Thymus (tissue), 14 donors: Measurements from ENCODE around the gene OR1L8. TPM values are rescaled to one million over a fixed set of nuclear protein-coding genes. Genes with fewer than 3 reads are reported as not detected.
"Not testable (repeated sequence)": the region's sequence is repeated elsewhere in the genome, so short reads cannot be mapped to it uniquely, and the experiment has no call there.

Experiments
- DNase-seq, 9 donors: peaks; one replicate each; pipeline ENCODE4 v3.0.0-alpha.2; 2013; ENCODE audit warnings: low spot score in 9 of 9, low read depth in 6 of 9, missing footprints in 1 of 9
- H3K27ac ChIP-seq, 2 donors: one replicate each; pipeline ENCODE4 v1.5.1; 2013; ENCODE audit warnings: control low read depth in 1 of 2, low read depth in 1 of 2, low read length in 1 of 2, mild to moderate bottlenecking in 1 of 2, moderate library complexity in 1 of 2
- H3K27me3 ChIP-seq, 2 donors: one replicate each; pipeline ENCODE4 v1.5.1; 2013; ENCODE audit warnings: low read length in 1 of 2; ENCODE audit not compliant: control insufficient read depth in 2 of 2, insufficient read depth in 1 of 2
- H3K36me3 ChIP-seq, 2 donors: one replicate each; pipeline ENCODE4 v1.5.1; 2013; ENCODE audit warnings: low read length in 1 of 2, mild to moderate bottlenecking in 1 of 2, moderate library complexity in 1 of 2; ENCODE audit not compliant: control insufficient read depth in 2 of 2, insufficient read depth in 2 of 2
- H3K4me1 ChIP-seq, 2 donors: one replicate each; pipeline ENCODE4 v1.5.1; 2013; ENCODE audit warnings: low read length in 2 of 2; ENCODE audit not compliant: control insufficient read depth in 2 of 2, insufficient read depth in 2 of 2
- H3K4me3 ChIP-seq, 2 donors: one replicate each; pipeline ENCODE4 v1.5.1; 2013; ENCODE audit warnings: low read length in 2 of 2, control low read depth in 1 of 2, mild to moderate bottlenecking in 1 of 2
- H3K9me3 ChIP-seq, 2 donors: one replicate each; pipeline ENCODE4 v1.5.1; 2013; ENCODE audit warnings: low read length in 1 of 2, mild to moderate bottlenecking in 1 of 2; ENCODE audit not compliant: control insufficient read depth in 2 of 2, insufficient read depth in 1 of 2
- WGBS: extraction: QIAGEN DNeasy Blood & Tissue Kit; methylation state at CpG from one replicate; pipeline ENCODE4 v1.1.7; 2013; 5-methylcytosine and 5-hydroxymethylcytosine counted together
- long read RNA-seq, 10 donors: transcript quantifications; one replicate each; lab custom pipeline, GENCODE V29; 2026
- polyA plus RNA-seq: library from polyadenylated mRNA; stranded (reverse); fragments of 200-250 nt; gene quantifications from one replicate; pipeline ENCODE4 v1.2.3, GENCODE V29; 2013
- total RNA-seq: library from RNA; stranded (reverse); fragments of 120-200 nt; gene quantifications from one replicate; pipeline ENCODE4 v1.2.4, GENCODE V29; 2013
- donor health status: healthy.

OR1L8 gene, protein sequence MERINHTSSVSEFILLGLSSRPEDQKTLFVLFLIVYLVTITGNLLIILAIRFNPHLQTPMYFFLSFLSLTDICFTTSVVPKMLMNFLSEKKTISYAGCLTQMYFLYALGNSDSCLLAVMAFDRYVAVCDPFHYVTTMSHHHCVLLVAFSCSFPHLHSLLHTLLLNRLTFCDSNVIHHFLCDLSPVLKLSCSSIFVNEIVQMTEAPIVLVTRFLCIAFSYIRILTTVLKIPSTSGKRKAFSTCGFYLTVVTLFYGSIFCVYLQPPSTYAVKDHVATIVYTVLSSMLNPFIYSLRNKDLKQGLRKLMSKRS
- total RNA-seq = 0.09 TPM
- not detected for polyA plus RNA-seq
- long read RNA-seq, donor 1 = 0 reads
- long read RNA-seq, donor 2 = 0 reads
- long read RNA-seq, donor 3 = 0 reads
- long read RNA-seq, donor 4 = 0 reads
- long read RNA-seq, donor 5 = 0 reads
- long read RNA-seq, donor 6 = 0 reads
- long read RNA-seq, donor 7 = 0 reads
- long read RNA-seq, donor 8 = 0 reads
- long read RNA-seq, donor 9 = 0 reads
- long read RNA-seq, donor 10 = 0 reads

DNA sequence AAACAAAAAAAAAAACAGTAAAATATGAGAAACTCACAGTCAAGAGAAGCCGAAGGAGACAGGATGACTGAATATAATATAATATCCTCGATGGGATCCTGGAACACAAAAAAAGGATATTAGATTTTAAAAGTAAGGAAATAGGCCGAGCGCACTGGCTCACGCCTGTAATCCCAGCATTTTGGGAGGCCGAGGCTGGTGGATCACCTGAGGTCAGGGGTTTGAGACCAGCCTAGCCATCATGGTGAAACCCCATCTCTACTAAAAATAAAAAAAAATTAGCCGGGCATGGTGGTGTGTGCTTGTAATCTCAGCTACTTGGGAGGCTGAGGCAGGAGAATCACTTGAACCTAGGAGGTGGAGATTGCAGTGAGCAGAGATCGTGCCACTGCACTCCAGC is at the start of gene OR1L8:
Gene OR1L8, minus strand, starts transcription at position 101 of the 400 bp plus-strand sequence. CDS start 14,907 bp downstream, outside the sequence.
- not testable (repeated sequence) for DNase-seq, H3K4me3 ChIP-seq, H3K27me3 ChIP-seq, H3K9me3 ChIP-seq, H3K36me3 ChIP-seq, H3K4me1 ChIP-seq, H3K27ac ChIP-seq
- 95% methylated on average over 8 of the region's 8 CpGs for WGBS

DNA sequence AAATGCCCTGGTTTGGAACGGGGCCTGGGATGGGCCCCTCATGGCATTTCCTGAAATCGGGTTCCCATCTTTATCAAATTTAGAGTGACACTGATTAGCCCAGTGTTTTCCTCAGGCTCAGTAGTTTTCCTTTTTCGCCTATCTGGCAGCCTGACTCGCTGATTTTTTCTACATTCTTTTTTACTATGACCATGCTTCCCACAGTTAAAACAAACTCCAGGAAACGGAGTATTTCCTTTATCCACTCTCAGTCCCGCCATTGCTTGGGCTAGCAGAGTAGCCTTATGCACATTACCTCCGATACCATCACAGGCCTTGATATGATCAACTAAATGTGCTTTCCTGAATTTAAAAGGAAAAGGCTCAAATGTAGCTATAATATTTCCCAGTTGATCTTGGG is 36.8 kb upstream of the OR1L8 start:
- H3K27ac ChIP-seq = no peak overlapping the region
- DNase-seq = no peak
- no peak overlapping the region for H3K4me3 ChIP-seq
- no peaks in the 10 kb centered on the region for H3K36me3 ChIP-seq
- H3K4me1 ChIP-seq = no peaks in the 10 kb centered on the region
- no peaks in the 10 kb centered on the region for H3K27me3 ChIP-seq
- WGBS = 77% methylated on average over 7 of the region's 7 CpGs
- H3K9me3 ChIP-seq = no peaks in the 10 kb centered on the region

DNA sequence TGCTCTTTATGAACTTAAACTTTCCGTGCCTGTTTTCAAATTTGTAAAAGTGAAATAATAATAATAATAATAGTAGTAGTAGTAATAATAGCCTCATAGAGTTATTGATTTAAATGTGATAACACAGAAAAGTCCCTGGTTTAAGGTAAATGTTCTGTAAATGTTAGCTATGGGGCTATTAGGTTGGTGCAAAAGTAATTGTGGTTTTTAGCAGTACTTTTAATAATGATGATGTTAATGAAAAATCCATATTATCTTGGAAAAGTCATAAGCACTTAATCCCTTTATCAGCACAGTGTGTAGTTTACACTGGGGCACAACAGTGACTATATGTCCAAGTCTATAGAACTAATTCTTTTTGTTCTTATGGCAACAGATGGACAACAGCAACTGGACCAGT is 31.2 kb upstream of the OR1L8 start, which contains the start of gene OR1Q1:
Gene OR1Q1, plus strand, starts transcription at position 377 of the 400 bp plus-strand sequence. Its CDS starts 0 bp downstream, at position 377.
- Histone ChIP-seq H3K4me3 (no peak within 1 kb of the TSS), H3K36me3 (no peaks in the 10 kb centered on the region), H3K4me1 (no peaks in the 10 kb centered on the region), H3K27ac (no peak within 1 kb of the TSS), H3K27me3 (peaks cover 0 to 2% of the 10 kb centered on the region in 2 donors), H3K9me3 (no peaks in the 10 kb centered on the region)
- DNase-seq = no peak
- WGBS = 93% methylated on average over 1 of the region's 1 CpG

DNA sequence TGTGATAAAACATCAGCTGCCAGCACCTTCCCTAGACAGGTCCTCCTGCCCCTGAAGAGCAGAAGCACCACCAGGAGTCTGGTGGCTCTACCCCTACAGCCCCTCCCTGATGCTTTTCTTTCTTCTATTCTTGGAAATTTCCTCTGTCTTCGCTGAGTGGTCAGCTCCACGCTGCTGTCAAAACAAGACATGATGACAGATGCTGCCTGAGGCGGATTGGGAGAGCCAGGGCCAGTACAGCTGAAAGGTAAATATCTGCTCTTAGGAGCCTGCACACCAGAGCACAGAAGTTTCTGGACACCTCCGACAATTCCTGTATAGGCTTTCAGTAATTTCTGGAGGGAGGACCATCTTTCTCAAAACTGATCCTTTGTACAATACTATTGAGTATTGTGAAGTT is 26.6 kb upstream of the OR1L8 start:
- H3K27ac ChIP-seq = no peak overlapping the region
- no peaks in the 10 kb centered on the region for H3K9me3 ChIP-seq
- no peak for DNase-seq
- H3K4me3 ChIP-seq = no peak overlapping the region
- WGBS = 81% methylated on average over 4 of the region's 4 CpGs
- peaks cover 0 to 2% of the 10 kb centered on the region in 2 donors for H3K27me3 ChIP-seq
- H3K36me3 ChIP-seq = no peaks in the 10 kb centered on the region
- H3K4me1 ChIP-seq = no peaks in the 10 kb centered on the region

DNA sequence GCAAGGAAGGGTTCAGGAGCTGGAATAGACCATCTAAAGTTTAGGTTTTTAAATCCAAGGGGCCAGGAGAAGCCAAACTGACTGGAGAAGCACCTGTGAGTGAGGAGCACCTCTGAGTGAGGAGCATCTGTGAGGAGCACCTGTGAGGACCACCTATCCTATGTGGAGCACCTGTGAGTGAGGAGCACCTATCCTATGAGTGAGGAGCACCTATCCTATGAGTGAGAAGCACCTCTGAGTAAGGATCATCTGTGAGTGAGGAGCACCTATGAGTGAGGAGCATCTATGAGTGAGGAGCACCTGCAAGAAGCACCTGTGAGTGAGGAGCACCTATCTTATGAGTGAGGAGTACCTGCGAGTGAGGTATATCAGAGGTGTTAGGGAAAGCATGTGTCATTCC is 23.4 kb upstream of the OR1L8 start:
- H3K27ac ChIP-seq = no peak overlapping the region
- H3K9me3 ChIP-seq = no peaks in the 10 kb centered on the region
- no peaks in the 10 kb centered on the region for H3K36me3 ChIP-seq
- no peaks in the 10 kb centered on the region for H3K4me1 ChIP-seq
- H3K27me3 ChIP-seq = peaks cover 0 to 2% of the 10 kb centered on the region in 2 donors
- DNase-seq = no peak
- 97% methylated on average over 1 of the region's 1 CpG for WGBS
- H3K4me3 ChIP-seq = no peak overlapping the region

DNA sequence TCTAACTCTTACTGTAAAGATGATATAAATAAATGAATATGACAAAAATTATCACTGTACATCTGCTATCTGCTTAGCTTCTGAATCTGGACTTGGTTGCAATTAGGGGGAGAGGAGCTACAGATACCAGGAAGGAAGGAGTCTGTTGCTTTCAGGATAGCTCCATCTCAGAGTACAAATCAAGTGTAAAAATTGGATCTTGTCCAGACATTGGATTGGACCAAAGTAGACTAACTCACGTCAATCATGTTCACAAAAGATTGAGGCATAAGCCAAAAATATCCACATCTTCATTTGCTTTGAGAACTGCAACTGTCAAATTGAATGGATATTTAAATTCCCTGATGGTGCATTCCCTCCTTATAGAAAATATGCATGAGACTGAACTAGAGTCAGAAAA is 22.5 kb upstream of the OR1L8 start:
- Histone ChIP-seq H3K4me1 (no peaks in the 10 kb centered on the region), H3K27me3 (no peaks in the 10 kb centered on the region), H3K9me3 (no peaks in the 10 kb centered on the region), H3K36me3 (no peaks in the 10 kb centered on the region), H3K27ac (no peak overlapping the region), H3K4me3 (no peak overlapping the region)
- DNase-seq = no peak
- 80% methylated on average over 1 of the region's 1 CpG for WGBS

DNA sequence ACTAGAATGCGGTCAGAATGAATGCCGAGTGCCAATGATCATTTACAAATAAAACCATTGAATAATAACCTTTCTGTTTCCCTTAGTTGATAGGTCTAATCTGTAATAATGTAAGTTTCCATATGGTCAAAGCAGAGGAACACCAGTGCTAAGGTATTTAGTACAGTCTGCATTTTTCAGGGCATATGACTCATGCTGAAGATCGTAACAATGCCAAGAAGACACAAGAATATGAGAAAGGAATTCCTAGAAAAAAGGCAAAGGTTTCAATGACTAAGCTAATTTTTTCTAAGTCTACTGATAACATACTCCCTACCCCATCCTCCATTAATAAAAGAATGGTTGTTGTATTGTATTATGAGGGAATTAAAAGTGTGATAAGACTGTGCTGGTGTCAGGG is 2.8 kb downstream of the OR1L8 start:
- 96% methylated on average over 3 of the region's 3 CpGs for WGBS
- H3K9me3 ChIP-seq = no peaks in the 10 kb centered on the region
- no peak overlapping the region for H3K4me3 ChIP-seq
- no peak for DNase-seq
- no peaks in the 10 kb centered on the region for H3K27me3 ChIP-seq
- H3K36me3 ChIP-seq = no peaks in the 10 kb centered on the region
- no peaks in the 10 kb centered on the region for H3K4me1 ChIP-seq
- H3K27ac ChIP-seq = no peak overlapping the region

DNA sequence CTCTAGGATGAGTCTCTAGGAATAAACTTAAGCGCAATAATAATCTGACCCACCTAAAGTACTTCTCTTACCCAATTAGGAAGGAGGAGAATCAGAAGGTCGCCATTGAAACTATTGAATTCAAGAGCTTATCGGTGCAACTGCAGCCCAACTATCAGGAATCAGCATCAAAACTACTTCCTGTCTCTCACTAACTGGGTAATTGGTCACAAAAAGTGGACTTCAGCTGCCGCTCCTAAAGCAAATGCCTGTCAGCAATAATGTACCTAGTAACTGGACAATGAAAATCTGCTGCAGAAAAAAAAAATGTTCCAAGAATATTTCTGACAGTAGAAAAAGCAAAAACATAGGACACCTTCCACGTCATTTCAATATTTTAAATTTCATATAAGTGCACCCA is 3.3 kb downstream of the OR1L8 start:
- Histone ChIP-seq H3K27ac (no peak overlapping the region), H3K4me1 (no peaks in the 10 kb centered on the region), H3K9me3 (no peaks in the 10 kb centered on the region), H3K27me3 (no peaks in the 10 kb centered on the region), H3K4me3 (no peak overlapping the region), H3K36me3 (no peaks in the 10 kb centered on the region)
- DNase-seq = no peak
- 87% methylated on average over 5 of the region's 5 CpGs for WGBS

DNA sequence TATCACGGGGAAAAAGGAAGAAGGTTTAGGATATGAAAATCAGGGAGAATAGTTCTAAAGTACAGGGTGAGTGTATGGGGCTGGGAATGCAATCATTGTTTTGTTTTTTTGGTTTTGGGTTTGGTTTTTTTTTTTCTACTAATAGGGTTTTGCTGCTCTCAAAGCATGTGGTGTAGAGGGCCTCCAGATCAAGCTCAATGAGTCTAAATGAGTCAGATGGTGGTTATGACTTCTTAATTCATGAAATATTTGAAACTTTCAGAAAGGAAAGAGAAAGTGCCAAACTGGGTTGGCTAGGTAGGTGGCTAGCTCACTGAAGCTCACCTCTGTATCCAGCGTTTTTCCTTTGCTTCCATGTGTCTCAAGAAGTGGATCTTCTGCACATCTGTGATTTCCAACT is 10.7 kb downstream of the OR1L8 start:
- no peaks in the 10 kb centered on the region for H3K9me3 ChIP-seq
- H3K27ac ChIP-seq = no peak overlapping the region
- no peaks in the 10 kb centered on the region for H3K27me3 ChIP-seq
- H3K4me3 ChIP-seq = no peak overlapping the region
- H3K4me1 ChIP-seq = no peaks in the 10 kb centered on the region
- WGBS = 93% methylated on average over 2 of the region's 2 CpGs
- DNase-seq = no peak
- no peaks in the 10 kb centered on the region for H3K36me3 ChIP-seq
